ENCODE measurements around the gene LORICRIN.

DNA sequence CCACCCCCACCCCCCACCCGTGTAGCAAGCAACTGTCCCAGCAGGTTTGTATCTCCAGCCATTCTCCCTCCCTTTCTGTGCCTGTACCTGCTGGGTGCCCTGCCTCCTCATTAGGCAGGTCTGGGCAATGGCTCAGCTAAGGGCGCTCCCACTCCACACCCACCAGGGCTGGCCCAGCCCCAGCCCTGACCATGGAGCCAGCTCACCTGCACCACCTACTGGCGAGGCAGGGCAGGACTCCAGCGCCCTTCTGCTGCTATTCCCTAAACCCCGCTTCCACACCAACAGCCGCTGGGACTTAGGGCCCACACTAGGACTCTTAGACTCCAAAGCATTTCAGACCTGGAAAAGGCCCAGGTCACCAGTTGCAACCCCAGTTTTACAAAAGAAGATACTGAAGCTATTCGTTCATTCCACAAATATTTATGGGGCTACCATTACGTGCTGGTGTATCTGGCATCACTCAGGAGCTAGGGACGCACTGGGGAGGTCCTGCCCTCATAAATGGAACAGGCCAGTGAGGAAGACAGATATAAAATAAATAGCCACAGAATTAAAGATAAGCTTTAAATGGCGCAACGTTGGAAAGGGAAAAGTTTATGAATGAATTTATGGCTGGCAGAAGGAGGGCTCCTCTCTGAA is 29.3 kb downstream of the LORICRIN start:
- TF ChIP-seq, protein P1, sequence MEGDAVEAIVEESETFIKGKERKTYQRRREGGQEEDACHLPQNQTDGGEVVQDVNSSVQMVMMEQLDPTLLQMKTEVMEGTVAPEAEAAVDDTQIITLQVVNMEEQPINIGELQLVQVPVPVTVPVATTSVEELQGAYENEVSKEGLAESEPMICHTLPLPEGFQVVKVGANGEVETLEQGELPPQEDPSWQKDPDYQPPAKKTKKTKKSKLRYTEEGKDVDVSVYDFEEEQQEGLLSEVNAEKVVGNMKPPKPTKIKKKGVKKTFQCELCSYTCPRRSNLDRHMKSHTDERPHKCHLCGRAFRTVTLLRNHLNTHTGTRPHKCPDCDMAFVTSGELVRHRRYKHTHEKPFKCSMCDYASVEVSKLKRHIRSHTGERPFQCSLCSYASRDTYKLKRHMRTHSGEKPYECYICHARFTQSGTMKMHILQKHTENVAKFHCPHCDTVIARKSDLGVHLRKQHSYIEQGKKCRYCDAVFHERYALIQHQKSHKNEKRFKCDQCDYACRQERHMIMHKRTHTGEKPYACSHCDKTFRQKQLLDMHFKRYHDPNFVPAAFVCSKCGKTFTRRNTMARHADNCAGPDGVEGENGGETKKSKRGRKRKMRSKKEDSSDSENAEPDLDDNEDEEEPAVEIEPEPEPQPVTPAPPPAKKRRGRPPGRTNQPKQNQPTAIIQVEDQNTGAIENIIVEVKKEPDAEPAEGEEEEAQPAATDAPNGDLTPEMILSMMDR (IDR thresholded peaks at IDR 0.05): peak in 5 of 6 experiments; percentile 19 to 36 (median 29)
- no peak for TF ChIP-seq POLR2A (IDR thresholded peaks at IDR 0.05)

Data from upper lobe of left lung (tissue), 4 donors.